ENCODE measurements around the gene CX3CR1. TPM values are rescaled to one million over a fixed set of nuclear protein-coding genes. Genes with fewer than 3 reads are reported as not detected.

CX3CR1 gene
- total RNA-seq, 1 experiment from 2014 or later: not detected

- no peak for DNase-seq
- no peaks in the 10 kb centered on the region for H3K27me3 Mint-ChIP-seq (ENCODE audit: unreplicated experiment)
- intact Hi-C loops (cut with micrococcal nuclease; ENCODE audit: unreplicated experiment): no loop called here
- H3K4me1 Mint-ChIP-seq (ENCODE audit: low read depth, unreplicated experiment): peaks cover 22% of the 10 kb centered on the region
- BruUV-seq (replicated peaks): no TSS peak
- no peaks in the 10 kb centered on the region for H3K9me3 Mint-ChIP-seq (ENCODE audit: low read depth, unreplicated experiment)
- CTCF ChIA-PET: interaction anchor here (0.6 to 3.6 kb wide), 4 partner anchors 88 to 255 kb away, joined by 3 to 32 read pairs (median 12); no protein-coding TSS in a partner anchor
- no peak overlapping the region for H3K27ac Mint-ChIP-seq (ENCODE audit: unreplicated experiment)
- no peaks in the 10 kb centered on the region for H3K36me3 Mint-ChIP-seq (ENCODE audit: insufficient read depth, unreplicated experiment)
- TF ChIP-seq, protein P1, sequence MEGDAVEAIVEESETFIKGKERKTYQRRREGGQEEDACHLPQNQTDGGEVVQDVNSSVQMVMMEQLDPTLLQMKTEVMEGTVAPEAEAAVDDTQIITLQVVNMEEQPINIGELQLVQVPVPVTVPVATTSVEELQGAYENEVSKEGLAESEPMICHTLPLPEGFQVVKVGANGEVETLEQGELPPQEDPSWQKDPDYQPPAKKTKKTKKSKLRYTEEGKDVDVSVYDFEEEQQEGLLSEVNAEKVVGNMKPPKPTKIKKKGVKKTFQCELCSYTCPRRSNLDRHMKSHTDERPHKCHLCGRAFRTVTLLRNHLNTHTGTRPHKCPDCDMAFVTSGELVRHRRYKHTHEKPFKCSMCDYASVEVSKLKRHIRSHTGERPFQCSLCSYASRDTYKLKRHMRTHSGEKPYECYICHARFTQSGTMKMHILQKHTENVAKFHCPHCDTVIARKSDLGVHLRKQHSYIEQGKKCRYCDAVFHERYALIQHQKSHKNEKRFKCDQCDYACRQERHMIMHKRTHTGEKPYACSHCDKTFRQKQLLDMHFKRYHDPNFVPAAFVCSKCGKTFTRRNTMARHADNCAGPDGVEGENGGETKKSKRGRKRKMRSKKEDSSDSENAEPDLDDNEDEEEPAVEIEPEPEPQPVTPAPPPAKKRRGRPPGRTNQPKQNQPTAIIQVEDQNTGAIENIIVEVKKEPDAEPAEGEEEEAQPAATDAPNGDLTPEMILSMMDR (IDR thresholded peaks at IDR 0.05; ENCODE audit: unreplicated experiment): no peak
- no peak overlapping the region for H3K4me3 Mint-ChIP-seq (ENCODE audit: low read depth, unreplicated experiment)
Measured at GRCh38 chr3:39290255-39290654, 10.4 kb upstream of the CX3CR1 start.

- intact Hi-C loops (cut with micrococcal nuclease; ENCODE audit: unreplicated experiment): loop anchor here (2.0 to 5.0 kb wide), 2 partner anchors 82 to 288 kb away; no protein-coding TSS in a partner anchor
- no TSS peak for BruUV-seq (replicated peaks)
- H3K27me3 Mint-ChIP-seq (ENCODE audit: unreplicated experiment): no peaks in the 10 kb centered on the region
- CTCF ChIA-PET: interaction anchor here (0.7 to 2.3 kb wide), 18 partner anchors 9 to 289 kb away, joined by 3 to 74 read pairs (median 4); partner anchors contain the start of genes CX3CR1, GORASP1, TTC21A and XIRP1
- TF ChIP-seq, protein P1 (IDR thresholded peaks at IDR 0.05; ENCODE audit: unreplicated experiment): no peak
- H3K36me3 Mint-ChIP-seq (ENCODE audit: insufficient read depth, unreplicated experiment): no peaks in the 10 kb centered on the region
- no peak overlapping the region for H3K4me3 Mint-ChIP-seq (ENCODE audit: low read depth, unreplicated experiment)
- peaks cover 22% of the 10 kb centered on the region for H3K4me1 Mint-ChIP-seq (ENCODE audit: low read depth, unreplicated experiment)
- DNase-seq: no peak
- no peaks in the 10 kb centered on the region for H3K9me3 Mint-ChIP-seq (ENCODE audit: low read depth, unreplicated experiment)
- no peak overlapping the region for H3K27ac Mint-ChIP-seq (ENCODE audit: unreplicated experiment)
Measured at GRCh38 chr3:39289107-39289506, 9.3 kb upstream of the CX3CR1 start.

DNA sequence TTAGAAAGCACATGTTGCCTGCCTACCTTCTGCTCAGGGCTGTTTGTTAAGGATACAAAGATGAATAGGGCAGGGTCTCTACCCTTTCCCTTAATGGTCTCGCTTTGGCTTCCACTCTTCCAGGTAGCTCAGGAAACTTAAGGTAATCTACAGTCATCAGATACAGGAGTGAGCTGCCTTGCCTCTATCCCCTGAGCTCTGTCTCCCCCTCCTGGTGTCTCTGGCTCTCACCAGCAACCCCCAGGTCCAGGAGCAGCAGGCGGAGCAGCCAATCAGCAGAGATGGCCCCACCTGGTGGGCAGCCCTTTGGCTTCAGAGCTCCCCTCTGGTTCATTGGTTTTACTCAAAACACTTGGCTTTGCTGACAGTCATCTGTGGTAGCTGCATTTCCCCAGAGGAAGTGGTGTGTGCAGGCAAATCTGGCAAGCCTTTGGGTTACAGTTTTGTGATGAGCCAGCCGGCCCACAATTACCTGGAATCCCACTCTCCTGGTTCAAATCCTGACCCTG is 8.5 kb upstream of the CX3CR1 start:
- intact Hi-C loops (cut with micrococcal nuclease; ENCODE audit: unreplicated experiment): loop anchor here (1.0 to 5.0 kb wide), 5 partner anchors 81 to 288 kb away; no protein-coding TSS in a partner anchor
- CTCF ChIA-PET: interaction anchor here (0.7 to 2.3 kb wide), 27 partner anchors 8 to 767 kb away, joined by 3 to 74 read pairs (median 4); partner anchors contain the start of genes CX3CR1, GORASP1, TTC21A and XIRP1
- DNase-seq: peak; percentile 91
- H3K27me3 Mint-ChIP-seq (ENCODE audit: unreplicated experiment): no peaks in the 10 kb centered on the region
- no peaks in the 10 kb centered on the region for H3K9me3 Mint-ChIP-seq (ENCODE audit: low read depth, unreplicated experiment)
- BruUV-seq (replicated peaks): no TSS peak
- peaks cover 22% of the 10 kb centered on the region for H3K4me1 Mint-ChIP-seq (ENCODE audit: low read depth, unreplicated experiment)
- no peak overlapping the region for H3K4me3 Mint-ChIP-seq (ENCODE audit: low read depth, unreplicated experiment)
- H3K36me3 Mint-ChIP-seq (ENCODE audit: insufficient read depth, unreplicated experiment): no peaks in the 10 kb centered on the region
- no peak overlapping the region for H3K27ac Mint-ChIP-seq (ENCODE audit: unreplicated experiment)
- TF ChIP-seq, protein P1 (IDR thresholded peaks at IDR 0.05; ENCODE audit: unreplicated experiment): peak; percentile 85

DNA sequence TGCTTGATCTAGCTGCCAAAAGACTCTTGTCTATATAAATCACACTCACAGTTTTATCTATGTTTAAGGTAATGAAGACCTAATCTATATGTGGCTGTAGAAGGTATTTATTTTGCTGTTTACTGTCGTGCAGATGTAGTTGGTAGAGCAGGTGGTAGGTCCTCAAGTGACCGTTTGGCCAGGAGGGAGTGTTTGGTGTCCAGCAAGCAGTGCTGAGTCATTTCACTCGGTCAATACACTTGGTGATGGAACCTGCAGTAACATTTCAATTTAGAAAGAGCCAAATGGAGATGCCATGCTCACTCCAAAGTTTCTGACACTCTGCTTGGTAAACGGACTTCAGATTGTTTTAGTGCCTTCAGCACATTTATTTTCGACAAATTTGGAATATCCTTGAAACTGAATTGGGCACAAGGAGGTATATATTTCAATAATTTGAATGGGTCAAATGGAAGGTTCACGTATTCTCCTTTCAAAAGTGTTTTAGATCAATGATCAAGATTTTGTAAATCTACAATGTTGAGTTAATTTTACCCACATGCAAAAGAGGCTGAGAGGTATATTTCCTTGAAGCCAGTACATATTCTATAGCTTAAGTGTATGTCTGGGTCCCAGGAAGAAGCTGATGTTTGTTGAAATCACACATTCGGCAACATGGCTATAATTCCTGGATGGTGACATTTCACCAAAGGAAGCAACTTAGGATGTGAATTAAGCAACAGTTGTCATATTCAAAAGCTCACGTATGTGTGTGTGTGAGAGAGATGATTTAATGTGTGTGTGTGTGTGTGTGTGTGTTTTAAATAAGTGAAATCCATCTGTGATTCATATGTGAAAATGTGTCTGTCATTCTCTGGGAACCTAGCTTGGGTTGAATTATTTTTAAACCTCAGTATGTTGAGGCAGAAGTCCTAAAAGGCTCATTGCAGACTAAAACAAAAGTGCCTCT is 7.7 kb upstream of the CX3CR1 start:
- Mint-ChIP-seq H3K27ac (ENCODE audit: unreplicated experiment) (no peak overlapping the region), H3K4me3 (ENCODE audit: low read depth, unreplicated experiment) (no peak overlapping the region), H3K27me3 (ENCODE audit: unreplicated experiment) (peaks cover 4% of the 10 kb centered on the region), H3K9me3 (ENCODE audit: low read depth, unreplicated experiment) (no peaks in the 10 kb centered on the region), H3K4me1 (ENCODE audit: low read depth, unreplicated experiment) (peaks cover 22% of the 10 kb centered on the region), H3K36me3 (ENCODE audit: insufficient read depth, unreplicated experiment) (no peaks in the 10 kb centered on the region)
- intact Hi-C loops (cut with micrococcal nuclease; ENCODE audit: unreplicated experiment): loop anchor here (1.0 to 5.0 kb wide), 5 partner anchors 80 to 287 kb away; no protein-coding TSS in a partner anchor
- TF ChIP-seq, protein P1 (IDR thresholded peaks at IDR 0.05; ENCODE audit: unreplicated experiment): no peak
- no peak for DNase-seq
- no TSS peak for BruUV-seq (replicated peaks)
- CTCF ChIA-PET: interaction anchor here (0.9 to 2.3 kb wide), 26 partner anchors 7 to 766 kb away, joined by 3 to 74 read pairs (median 4); partner anchors contain the start of genes CX3CR1, GORASP1, TTC21A and XIRP1

Measured in Calu3 (cell line).